Brain pericyte (primary cell): ENCODE results near the gene SLC25A30.
"Not testable (repeated sequence)": the region's sequence is repeated elsewhere in the genome, so short reads cannot be mapped to it uniquely, and the experiment has no call there.

ENCODE experiments used
- DNase-seq: peaks from one replicate; pipeline ENCODE4 v3.0.0-alpha.2; 2012; ENCODE audit warnings: low read depth, low spot score

Gene SLC25A30

GRCh38 chr13:45391926-45392325 is 26.2 kb downstream of the SLC25A30 start:
- DNase-seq = no peak

DNA sequence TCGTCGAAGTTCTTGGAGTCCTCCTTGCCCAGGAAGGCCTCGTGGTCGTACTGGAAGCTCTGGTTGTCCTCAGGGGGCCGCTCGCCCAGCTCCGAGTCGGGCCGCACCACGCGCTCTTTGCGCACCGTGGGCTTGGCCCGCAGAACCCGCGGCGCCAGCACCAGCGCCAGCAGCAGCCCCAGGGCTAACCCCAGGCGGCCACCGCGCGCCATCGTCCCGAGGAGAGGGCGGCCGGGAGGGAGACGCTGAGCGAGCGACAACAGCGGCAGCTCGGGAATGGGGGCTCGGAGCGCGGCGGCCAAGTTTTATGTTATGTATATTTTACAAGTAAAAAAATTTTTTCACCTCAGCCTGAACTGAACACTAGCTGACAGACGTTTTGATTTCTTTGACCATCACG is 27.0 kb downstream of the SLC25A30 start:
- not testable (repeated sequence) for DNase-seq

- DNase-seq = not testable (repeated sequence)
These were observed 27.8 kb downstream of the SLC25A30 start for GRCh38 chr13:45390348-45390747.

DNA sequence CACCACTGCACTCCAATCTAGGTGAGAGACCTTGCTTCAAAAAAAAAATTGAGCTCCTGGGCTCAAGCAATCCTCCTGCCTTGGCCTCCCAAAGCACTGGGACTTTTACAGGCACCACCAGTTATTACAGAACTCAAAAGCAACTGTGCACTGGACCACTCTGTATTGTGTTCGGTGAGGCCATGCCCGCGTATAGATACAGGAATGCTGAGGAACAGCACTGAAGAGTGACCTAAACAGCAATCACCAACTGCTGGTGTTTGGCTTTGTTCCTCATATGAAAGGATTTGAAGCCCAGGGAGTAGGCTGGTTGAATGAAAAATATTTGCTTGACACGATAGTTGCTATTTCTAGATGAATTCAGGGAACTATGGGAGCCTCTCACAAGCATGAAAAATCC is 29.5 kb downstream of the SLC25A30 start:
- no peak for DNase-seq

DNA sequence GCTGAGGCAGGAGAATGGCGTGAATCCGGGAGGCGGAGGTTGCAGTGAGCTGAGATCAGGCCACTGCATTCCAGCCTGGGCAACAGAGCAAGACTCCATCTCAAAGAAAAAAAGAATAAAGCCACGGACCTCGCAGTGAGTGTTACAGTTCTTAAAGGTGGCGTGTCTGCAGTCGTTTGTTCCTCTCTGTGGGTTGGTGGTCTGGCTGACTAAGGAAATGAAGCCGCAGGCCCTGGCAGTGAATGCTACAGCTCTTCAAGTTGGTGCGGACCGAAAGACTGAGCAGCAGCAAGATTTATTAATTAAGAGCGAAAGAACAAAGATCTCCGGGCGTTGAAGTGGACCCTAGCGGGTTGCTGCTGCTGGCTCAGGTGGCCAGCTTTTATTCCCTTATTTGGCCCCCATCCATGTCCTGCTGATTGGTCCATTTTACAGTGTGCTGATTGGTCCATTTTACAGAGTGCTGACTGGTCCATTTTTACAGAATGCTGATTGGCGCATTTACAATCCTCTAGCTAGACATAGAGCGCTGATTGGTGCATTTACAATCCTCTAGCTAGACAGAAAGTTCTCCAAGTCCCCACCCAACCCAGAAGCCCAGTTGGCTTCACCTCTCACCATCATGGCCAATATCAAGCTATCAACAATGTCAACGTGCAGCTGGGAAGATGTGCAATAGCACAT is 31.1 kb downstream of the SLC25A30 start:
- DNase-seq = not testable (repeated sequence)

DNA sequence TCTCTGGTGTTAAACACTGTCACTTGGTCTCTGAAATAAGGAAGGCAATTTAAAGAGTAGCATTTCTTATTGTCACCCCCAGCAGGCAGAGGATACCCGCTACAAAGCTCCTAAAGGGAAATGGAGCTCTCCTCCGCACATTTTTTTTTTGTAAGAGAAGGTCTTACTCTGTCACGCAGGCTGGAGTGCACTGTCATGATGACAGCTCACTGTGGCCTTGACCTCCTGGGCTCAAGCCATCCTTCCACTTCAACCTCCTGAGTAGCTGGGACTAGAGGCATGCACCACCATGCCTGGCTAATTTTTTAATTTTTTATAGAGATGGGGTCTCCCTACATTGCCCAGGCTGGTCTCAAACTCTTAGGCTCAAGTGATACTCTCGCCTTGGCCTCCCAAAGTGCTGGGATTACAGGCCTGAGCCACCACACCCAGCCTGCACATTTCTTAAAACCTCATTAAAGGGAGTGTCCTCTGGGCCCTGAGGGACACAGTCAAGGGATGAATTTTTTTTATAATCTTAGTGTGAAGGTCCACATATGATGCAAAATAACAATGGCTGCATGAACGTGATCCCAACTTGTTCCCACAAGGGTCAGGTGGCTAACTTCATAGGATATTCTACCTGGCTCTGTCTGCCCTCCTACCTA is 32.1 kb downstream of the SLC25A30 start:
- no peak for DNase-seq

DNA sequence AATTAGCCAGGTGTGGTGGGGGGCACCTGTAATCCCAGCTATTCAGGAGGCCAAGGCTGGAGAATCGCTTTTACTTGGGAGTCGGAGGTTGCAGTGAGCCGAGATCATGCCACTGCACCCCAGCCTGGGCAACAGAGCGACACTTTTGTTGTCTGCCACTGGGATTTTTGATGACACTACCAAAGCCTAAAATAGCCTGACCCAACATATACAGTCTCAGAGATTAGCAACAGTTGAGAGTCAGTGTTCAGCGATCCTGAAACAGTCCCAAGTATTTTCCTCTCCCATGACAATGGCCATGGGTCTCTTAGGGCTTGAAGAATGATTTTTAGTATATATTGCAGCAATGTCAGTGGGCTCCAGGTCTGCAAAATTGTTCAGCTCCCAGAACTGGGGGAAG is 32.9 kb downstream of the SLC25A30 start:
- no peak for DNase-seq

- no peak for DNase-seq
These were observed 33.5 kb downstream of the SLC25A30 start for GRCh38 chr13:45384474-45385174.

DNA sequence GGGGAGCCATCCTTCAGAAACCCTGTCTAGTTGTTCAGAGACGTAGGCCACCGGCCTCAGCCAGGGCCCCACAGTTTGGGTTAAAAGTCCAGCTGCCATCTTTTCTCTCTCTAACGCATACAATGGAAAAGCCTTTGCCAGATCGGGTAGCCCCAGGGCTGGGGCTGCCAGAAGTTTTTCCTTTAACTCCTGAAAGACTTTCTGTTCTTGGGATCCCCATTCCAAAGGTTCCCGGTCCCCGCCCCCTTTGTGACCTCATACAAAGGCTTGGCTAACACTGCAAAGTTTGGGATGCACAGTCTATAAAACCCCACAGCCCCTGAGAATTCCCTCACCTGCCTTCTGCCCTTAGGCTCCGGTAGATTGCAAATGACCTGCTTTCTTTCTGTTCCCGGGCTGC is 35.4 kb downstream of the SLC25A30 start:
- DNase-seq = not testable (repeated sequence)

DNA sequence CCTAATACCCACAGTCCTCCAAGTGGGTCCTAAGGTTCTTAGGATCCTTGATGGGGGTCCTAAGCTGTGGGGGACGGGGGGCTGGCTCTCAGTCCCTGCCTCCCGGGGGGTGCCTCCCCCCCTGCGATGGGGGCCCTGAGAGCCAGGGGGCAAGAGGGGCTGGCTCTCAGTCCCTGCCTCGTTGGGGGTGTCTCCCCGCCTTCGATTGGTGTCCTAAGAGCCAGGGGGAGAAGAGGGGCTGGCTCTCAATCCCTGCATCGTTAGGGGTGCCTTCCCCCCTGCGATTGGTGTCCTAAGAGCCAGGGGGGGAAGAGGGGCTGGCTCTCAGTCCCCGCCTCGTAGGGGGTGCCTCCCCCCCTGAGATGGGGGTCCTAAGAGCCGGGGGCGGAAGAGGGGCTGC is 37.0 kb downstream of the SLC25A30 start:
- DNase-seq = no peak

DNA sequence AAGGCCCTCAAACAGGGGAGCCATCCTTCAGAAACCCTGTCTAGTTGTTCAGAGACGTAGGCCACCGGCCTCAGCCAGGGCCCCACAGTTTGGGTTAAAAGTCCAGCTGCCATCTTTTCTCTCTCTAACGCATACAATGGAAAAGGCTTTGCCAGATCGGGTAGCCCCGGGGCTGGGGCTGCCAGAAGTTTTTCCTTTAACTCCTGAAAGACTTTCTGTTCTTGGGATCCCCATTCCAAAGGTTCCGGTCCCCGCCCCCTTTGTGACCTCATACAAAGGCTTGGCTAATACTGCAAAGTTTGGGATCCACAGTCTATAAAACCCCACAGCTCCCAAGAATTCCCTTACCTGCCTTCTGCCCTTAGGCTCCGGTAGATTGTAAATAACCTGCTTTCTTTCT is 37.5 kb downstream of the SLC25A30 start:
- not testable (repeated sequence) for DNase-seq

DNA sequence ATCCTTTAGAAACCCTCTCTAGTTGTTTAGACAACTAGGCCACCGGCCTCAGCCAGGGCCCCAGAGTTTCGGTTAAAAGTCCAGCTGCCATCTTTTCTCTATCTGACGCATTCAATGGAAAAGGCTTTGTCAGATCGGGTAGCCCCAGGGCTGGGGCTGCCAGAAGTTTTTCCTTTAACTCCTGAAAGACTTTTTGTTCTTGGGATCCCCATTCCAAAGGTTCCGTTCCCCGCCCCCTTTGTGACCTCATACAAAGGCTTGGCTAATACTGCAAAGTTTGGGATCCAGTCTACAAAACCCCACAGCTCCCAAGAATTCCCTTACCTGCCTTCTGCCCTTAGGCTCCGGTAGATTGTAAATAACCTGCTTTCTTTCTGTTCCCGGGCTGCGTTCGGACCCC is 38.7 kb downstream of the SLC25A30 start:
- DNase-seq = not testable (repeated sequence)

- not testable (repeated sequence) for DNase-seq
These were observed 39.4 kb downstream of the SLC25A30 start for GRCh38 chr13:45378786-45379185.

DNA sequence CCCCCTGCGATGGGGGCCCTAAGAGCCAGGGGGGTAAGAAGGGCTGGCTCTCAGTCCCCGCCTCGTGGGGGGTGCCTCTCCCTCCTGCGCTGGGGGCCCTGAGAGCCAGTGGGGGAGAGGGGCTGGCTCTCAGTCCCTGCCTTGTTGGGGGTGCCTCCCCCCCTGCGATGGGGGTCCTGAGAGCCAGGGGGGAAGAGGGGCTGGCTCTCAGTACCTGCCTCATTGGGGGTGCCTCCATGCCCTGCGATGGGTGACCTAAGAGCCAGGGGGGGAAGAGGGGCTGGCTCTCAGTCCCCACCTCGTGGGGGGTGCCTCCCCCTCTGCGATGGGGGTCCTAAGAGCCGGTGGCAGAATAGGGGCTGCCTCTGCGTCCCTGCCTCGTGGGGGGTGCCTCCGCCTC is 40.9 kb downstream of the SLC25A30 start:
- DNase-seq = not testable (repeated sequence)

DNA sequence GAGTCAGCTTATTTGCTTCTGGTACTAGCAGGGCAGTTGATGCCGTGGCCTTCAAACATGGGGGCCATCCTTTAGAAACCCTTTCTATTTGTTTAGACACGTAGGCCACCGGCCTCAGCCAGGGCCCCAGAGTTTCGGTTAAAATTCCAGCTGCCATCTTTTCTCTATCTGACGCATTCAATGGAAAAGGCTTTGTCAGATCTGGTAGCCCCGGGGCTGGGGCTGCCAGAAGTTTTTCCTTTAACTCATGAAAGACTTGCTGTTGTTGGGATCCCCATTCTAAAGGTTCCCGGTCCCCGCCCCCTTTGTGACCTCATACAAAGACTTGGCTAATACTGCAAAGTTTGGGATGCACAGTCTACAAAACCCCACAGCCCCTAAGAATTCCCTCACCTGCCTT is 41.5 kb downstream of the SLC25A30 start:
- not testable (repeated sequence) for DNase-seq

GRCh38 chr13:45374917-45375316 is 43.3 kb downstream of the SLC25A30 start:
- no peak for DNase-seq

- no peak for DNase-seq
These were observed 45.0 kb downstream of the SLC25A30 start for GRCh38 chr13:45373162-45373547.

DNA sequence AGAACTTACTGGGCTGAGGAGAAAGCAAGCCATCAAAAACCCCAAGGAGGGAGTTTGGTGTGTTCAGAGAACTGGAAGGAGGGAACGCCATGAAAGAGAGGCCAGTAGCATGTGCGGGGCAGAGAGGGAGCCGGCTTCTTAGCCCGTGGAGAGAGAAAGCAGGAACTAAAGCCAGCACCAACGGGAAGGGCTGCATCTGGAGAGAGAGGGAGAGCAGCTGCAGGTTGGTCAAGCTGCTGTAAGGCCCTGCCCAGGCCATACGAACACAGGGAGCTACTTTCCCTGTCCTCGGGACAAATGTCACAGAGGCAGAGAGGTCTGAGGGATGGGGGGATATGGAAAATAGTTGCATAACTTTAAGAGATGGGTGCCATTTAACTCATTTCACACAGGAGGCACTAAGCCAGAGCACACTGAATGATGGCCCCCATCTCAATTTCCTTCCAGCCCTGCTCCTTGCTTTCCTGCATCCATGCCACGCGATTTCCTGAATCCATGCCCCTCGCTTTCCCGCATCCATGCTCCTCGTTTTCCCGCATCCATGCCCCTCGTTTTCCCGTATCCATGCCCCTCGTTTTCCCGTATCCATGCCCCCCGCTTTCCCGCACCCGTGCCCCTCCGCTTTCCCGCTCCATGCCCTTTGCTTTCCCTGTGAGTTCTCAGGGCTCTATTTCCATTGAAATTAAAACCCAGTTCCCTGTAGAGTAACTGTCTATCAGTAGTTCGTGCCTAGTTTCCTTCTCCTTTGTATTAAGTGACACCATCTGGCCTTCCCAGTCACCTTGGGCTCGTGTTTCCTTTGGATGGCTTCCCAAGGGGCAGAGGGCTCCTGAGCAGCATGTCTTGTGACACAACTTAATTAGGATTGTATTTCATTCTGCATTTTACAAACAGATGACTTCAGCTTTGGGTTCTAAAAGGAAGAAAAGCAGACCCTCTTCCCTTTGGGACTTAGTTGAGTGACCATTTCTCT is 45.7 kb downstream of the SLC25A30 start:
- no peak for DNase-seq

DNA sequence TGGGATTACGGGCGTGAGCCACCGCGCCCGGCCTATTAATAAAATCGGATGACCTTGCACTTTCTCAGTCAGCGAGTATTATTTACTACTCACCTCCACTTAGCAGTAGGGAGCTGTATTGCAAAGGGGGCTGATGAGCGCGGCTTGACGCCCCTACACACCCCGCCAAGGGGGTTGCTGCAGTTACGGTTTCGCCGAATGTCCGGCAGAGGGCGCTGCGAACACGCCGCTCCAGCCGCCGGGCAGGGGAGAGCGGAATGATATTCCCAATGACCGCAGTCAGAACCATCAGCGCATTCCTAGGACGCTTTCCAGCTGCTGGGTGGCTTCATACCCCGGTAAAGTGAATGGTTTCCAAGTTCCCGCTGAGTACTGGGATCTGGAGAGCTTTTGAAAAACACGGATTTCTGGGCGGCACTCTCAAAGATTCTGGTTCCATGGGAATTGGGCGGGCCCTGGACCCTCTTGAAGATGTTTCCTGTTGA is 47.2 kb downstream of the SLC25A30 start:
- peak; percentile 26 for DNase-seq

DNA sequence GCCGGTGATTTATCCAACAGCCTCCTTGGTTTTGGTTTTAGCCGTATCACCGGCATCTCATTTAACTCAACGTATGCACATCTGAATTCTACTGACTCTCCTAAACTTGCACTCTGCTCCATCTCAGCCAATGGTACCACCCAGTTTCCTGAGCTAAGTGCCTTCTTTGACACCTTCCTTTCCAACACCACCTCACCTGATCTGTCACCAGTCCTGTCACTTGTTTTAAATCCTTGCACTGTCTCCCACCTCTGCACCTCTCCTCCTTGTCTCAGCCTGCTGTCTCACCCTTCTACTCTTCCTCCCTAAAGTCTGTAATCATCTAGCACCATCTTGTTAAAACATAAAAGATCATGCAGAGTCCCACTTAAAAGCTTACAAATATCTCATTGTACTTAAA is 49.1 kb downstream of the SLC25A30 start:
- DNase-seq = no peak

GRCh38 chr13:45368571-45368970 is 49.6 kb downstream of the SLC25A30 start:
- DNase-seq = no peak
